Bronchial epithelial cell (primary cell): ENCODE measurements around the gene BRAT1. TPM values are rescaled to one million over a fixed set of nuclear protein-coding genes. Genes with fewer than 3 reads are reported as not detected.

Experiments used
- DNase-seq: peaks from one replicate; pipeline ENCODE4 v3.0.0-alpha.2; 2010; ENCODE audit warnings: low read depth
- FAIRE-seq: peaks from 2 replicates; lab custom pipeline; 2011; peaks lifted over from hg19 to GRCh38; lab: Jason Lieb, UNC
- H3K27me3 ChIP-seq: 2 replicates; pipeline ENCODE4 v1.5.1; 2011; ENCODE audit warnings: low read length; ENCODE audit not compliant: control insufficient read depth, insufficient read depth
- H3K36me3 ChIP-seq: 2 replicates; pipeline ENCODE4 v1.5.1; 2011; ENCODE audit warnings: low read length; ENCODE audit not compliant: control insufficient read depth, insufficient read depth
- H3K4me3 ChIP-seq: 2 replicates; pipeline ENCODE4 v1.5.1; 2011; ENCODE audit warnings: mild to moderate bottlenecking, low read depth, low read length, control low read depth
- CTCF ChIP-seq: IDR thresholded peaks from 2 replicates; pipeline ENCODE4 v1.5.1; 2011; ENCODE audit warnings: mild to moderate bottlenecking, moderate library complexity, low read length, control low read depth, inconsistent platforms; ENCODE audit not compliant: insufficient read depth, severe bottlenecking
- total RNA-seq: library from RNA; depleted of rRNA; stranded (reverse); fragments of >200 nt; gene quantifications from 2 replicates; pipeline ENCODE4 v1.2.1, GENCODE V29; 2014

BRAT1 gene
- total RNA-seq, 1 donor from 2014 or later, result 12.1 TPM

- FAIRE-seq (no peak), DNase-seq (no peak)
- no peaks in the 10 kb centered on the region for H3K36me3 ChIP-seq
- no peaks in the 10 kb centered on the region for H3K27me3 ChIP-seq
- no peak overlapping the region for H3K4me3 ChIP-seq
- no peak for TF ChIP-seq CTCF
These were observed 43.1 kb downstream of the BRAT1 start for GRCh38 chr7:2512179-2512661.

- FAIRE-seq (no peak), DNase-seq (no peak)
- Histone ChIP-seq H3K27me3 (no peaks in the 10 kb centered on the region), H3K4me3 (no peak overlapping the region), H3K36me3 (no peaks in the 10 kb centered on the region)
- no peak for TF ChIP-seq CTCF
These were observed 43.6 kb downstream of the BRAT1 start for GRCh38 chr7:2511769-2512168.

GRCh38 chr7:2510909-2511768 is 44.2 kb downstream of the BRAT1 start:
- H3K36me3 ChIP-seq, result no peaks in the 10 kb centered on the region
- DNase-seq (peak; percentile 32), FAIRE-seq (no peak)
- no peaks in the 10 kb centered on the region for H3K27me3 ChIP-seq
- no peak for TF ChIP-seq CTCF
- no peak overlapping the region for H3K4me3 ChIP-seq

- H3K4me3 ChIP-seq, result no peak overlapping the region
- no peak for DNase-seq
- H3K27me3 ChIP-seq, result no peaks in the 10 kb centered on the region
- FAIRE-seq, result no peak
- H3K36me3 ChIP-seq, result no peaks in the 10 kb centered on the region
- TF ChIP-seq CTCF, result no peak
These were observed 45.1 kb downstream of the BRAT1 start for GRCh38 chr7:2510130-2510776.

- Histone ChIP-seq H3K4me3 (no peak overlapping the region), H3K27me3 (no peaks in the 10 kb centered on the region), H3K36me3 (no peaks in the 10 kb centered on the region)
- TF ChIP-seq CTCF, result no peak
- FAIRE-seq, result no peak
- DNase-seq, result no peak
These were observed 45.9 kb downstream of the BRAT1 start for GRCh38 chr7:2509298-2509906.
